ENCODE results near the gene NUDT3. TPM values are rescaled to one million over a fixed set of nuclear protein-coding genes. Genes with fewer than 3 reads are reported as not detected.
"Not testable (repeated sequence)": the region's sequence is repeated elsewhere in the genome, so short reads cannot be mapped to it uniquely, and the experiment has no call there.

Gene NUDT3
- total RNA-seq, 1 experiment from 2014 or later = 25.2 TPM

DNA sequence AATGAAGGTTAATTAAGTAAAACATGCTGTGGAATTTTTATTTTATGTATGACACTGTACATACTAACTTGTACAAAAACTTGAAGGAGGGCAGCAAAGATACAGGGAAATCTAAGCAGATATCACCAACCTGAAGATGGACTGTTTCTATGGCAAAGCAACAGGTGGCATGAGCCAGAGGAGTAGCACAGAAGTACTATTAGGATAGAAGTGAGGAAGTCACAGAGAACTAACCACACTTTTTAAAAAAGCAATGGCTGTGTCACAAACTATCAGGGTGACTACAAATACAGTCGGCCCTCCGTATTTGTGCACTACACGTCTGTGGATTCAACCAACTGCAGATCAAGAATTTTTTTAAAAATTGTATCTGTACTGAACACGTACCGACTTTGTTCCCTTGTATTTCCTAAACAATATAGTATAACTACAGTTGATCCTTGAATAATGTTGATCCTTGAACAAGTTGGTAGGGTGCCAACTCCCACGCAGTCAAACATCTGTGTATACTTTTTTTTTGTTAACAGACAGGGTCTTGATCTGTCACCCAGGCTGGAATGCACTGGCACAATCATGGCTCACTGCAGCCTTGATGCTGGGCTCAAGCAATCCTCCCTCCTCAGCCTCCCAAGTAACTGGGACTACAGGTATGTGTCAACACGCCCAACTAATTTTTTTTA lies 61.0 kb downstream of the NUDT3 start:
- Histone ChIP-seq H3K27ac (ENCODE audit: low read depth, low read length) (no peak overlapping the region), H3K4me2 (ENCODE audit: low read length) (no peak overlapping the region), H3K4me1 (ENCODE audit: control insufficient read depth in 1 of 2, insufficient read depth in 2 of 2, low read length in 2 of 2) (peaks cover 0 to 4% of the 10 kb centered on the region in 2 experiments; a peak in 2 of 4 replicates), H3K79me2 (ENCODE audit: insufficient read depth, low read length) (peaks cover 13% of the 10 kb centered on the region), H3K9ac (ENCODE audit: low read length) (no peak overlapping the region), H3K27me3 (ENCODE audit: insufficient read depth, low read length) (no peaks in the 10 kb centered on the region), H3K36me3 (ENCODE audit: control insufficient read depth in 1 of 2, insufficient read depth in 2 of 2, low read length in 2 of 2) (0 out of 4 replicates have a peak, but pooled peaks cover 0 to 7% of the 10 kb centered on the region in 2 experiments), H4K20me1 (ENCODE audit: insufficient read depth) (no peaks in the 10 kb centered on the region; the same call in 1 of the 2 replicates), H3K9me2 (ENCODE audit: insufficient read depth) (no peaks in the 10 kb centered on the region), H3K9me3 (ENCODE audit: control insufficient read depth in 1 of 2, insufficient read depth in 1 of 2, low read depth in 1 of 2, low read length in 2 of 2) (no peaks in the 10 kb centered on the region), H3K4me3 (replicated peaks in 1 of 2; ENCODE audit: low read depth in 1 of 2, low read length in 2 of 2) (no peak overlapping the region), H2AFZ (ENCODE audit: low read depth, low read length, poor library complexity, severe bottlenecking) (no peak overlapping the region)
- DNase-seq (ENCODE audit: low read depth, low spot score) (no peak), ATAC-seq (no peak)
- ChIA-PET CTCF (no interaction called here), RAD21 (ENCODE audit: low non-redundant PET in 1 of 2, low total read pairs in 2 of 2, uncharacterized antibody in 2 of 2, unreplicated experiment in 2 of 2) (no interaction called here), POLR2A (no interaction called here)
- no peak for TF ChIP-seq EGR1 (IDR thresholded peaks at IDR 0.05; ENCODE audit: low read depth)
- TF ChIP-seq, protein P1, sequence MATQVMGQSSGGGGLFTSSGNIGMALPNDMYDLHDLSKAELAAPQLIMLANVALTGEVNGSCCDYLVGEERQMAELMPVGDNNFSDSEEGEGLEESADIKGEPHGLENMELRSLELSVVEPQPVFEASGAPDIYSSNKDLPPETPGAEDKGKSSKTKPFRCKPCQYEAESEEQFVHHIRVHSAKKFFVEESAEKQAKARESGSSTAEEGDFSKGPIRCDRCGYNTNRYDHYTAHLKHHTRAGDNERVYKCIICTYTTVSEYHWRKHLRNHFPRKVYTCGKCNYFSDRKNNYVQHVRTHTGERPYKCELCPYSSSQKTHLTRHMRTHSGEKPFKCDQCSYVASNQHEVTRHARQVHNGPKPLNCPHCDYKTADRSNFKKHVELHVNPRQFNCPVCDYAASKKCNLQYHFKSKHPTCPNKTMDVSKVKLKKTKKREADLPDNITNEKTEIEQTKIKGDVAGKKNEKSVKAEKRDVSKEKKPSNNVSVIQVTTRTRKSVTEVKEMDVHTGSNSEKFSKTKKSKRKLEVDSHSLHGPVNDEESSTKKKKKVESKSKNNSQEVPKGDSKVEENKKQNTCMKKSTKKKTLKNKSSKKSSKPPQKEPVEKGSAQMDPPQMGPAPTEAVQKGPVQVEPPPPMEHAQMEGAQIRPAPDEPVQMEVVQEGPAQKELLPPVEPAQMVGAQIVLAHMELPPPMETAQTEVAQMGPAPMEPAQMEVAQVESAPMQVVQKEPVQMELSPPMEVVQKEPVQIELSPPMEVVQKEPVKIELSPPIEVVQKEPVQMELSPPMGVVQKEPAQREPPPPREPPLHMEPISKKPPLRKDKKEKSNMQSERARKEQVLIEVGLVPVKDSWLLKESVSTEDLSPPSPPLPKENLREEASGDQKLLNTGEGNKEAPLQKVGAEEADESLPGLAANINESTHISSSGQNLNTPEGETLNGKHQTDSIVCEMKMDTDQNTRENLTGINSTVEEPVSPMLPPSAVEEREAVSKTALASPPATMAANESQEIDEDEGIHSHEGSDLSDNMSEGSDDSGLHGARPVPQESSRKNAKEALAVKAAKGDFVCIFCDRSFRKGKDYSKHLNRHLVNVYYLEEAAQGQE (IDR thresholded peaks at IDR 0.05; ENCODE audit: low read depth) = no peak
- no peak for TF ChIP-seq ZFX (IDR thresholded peaks at IDR 0.05)
- no peak for TF ChIP-seq SP1 (IDR thresholded peaks at IDR 0.05; ENCODE audit: low read depth)
- no peak for TF ChIP-seq POLR2AphosphoS5 (IDR thresholded peaks at IDR 0.05; ENCODE audit: low read depth, low read length)
- TF ChIP-seq SRF (IDR thresholded peaks at IDR 0.05; ENCODE audit: low read depth) = no peak
- no peak for TF ChIP-seq FOSL1 (IDR thresholded peaks at IDR 0.05; ENCODE audit: low read depth)
- no peak for TF ChIP-seq RAD21 (IDR thresholded peaks at IDR 0.05; ENCODE audit: low read depth)
- TF ChIP-seq, protein P2, sequence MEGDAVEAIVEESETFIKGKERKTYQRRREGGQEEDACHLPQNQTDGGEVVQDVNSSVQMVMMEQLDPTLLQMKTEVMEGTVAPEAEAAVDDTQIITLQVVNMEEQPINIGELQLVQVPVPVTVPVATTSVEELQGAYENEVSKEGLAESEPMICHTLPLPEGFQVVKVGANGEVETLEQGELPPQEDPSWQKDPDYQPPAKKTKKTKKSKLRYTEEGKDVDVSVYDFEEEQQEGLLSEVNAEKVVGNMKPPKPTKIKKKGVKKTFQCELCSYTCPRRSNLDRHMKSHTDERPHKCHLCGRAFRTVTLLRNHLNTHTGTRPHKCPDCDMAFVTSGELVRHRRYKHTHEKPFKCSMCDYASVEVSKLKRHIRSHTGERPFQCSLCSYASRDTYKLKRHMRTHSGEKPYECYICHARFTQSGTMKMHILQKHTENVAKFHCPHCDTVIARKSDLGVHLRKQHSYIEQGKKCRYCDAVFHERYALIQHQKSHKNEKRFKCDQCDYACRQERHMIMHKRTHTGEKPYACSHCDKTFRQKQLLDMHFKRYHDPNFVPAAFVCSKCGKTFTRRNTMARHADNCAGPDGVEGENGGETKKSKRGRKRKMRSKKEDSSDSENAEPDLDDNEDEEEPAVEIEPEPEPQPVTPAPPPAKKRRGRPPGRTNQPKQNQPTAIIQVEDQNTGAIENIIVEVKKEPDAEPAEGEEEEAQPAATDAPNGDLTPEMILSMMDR (IDR thresholded peaks at IDR 0.05 in 2 of 3, conservative IDR thresholded peaks at IDR 0.05 in 1 of 3; ENCODE audit: borderline replicate concordance in 1 of 3, insufficient read depth in 1 of 3, low read depth in 2 of 3, low read length in 2 of 3) = no peak
- TF ChIP-seq, protein P3, sequence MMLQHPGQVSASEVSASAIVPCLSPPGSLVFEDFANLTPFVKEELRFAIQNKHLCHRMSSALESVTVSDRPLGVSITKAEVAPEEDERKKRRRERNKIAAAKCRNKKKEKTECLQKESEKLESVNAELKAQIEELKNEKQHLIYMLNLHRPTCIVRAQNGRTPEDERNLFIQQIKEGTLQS (IDR thresholded peaks at IDR 0.05) = no peak
- TF ChIP-seq ELF1 (IDR thresholded peaks at IDR 0.05; ENCODE audit: borderline replicate concordance, low read depth) = no peak
- TF ChIP-seq TCF7L2 (IDR thresholded peaks at IDR 0.05; ENCODE audit: borderline replicate concordance, extremely low read depth, insufficient read depth, insufficient read length) = no peak
- TF ChIP-seq YY1 (IDR thresholded peaks at IDR 0.05; ENCODE audit: extremely low read depth, insufficient replicate concordance, low read depth, low read length) = no peak
- BruUV-seq (replicated peaks) = no TSS peak
- intact Hi-C loops (cut with micrococcal nuclease) = no loop called here

DNA sequence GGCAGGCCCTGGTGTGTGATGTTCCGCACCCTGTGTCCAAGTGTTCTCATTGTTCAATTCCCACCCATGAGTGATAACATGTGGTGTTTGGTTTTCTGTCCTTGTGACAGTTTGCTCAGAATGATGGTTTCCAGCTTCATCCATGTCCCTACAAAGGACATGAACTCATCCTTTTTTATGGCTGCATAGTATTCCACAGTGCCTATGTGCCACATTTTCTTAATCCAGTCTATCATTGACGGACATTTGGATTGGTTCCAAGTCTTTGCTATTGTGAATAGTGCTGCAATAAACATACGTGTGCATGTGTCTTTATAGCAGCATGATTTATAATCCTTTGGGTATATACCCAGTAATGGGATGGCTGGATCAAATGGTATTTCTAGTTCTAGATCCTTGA lies 62.7 kb downstream of the NUDT3 start:
- BruUV-seq (replicated peaks); H3K36me3 ChIP-seq (ENCODE audit: control insufficient read depth in 1 of 2, insufficient read depth in 2 of 2, low read length in 2 of 2); H4K20me1 ChIP-seq (ENCODE audit: insufficient read depth); H3K9ac ChIP-seq (ENCODE audit: low read length); H2AFZ ChIP-seq (ENCODE audit: low read depth, low read length, poor library complexity, severe bottlenecking); DNase-seq (ENCODE audit: low read depth, low spot score); H3K4me3 ChIP-seq (replicated peaks in 1 of 2; ENCODE audit: low read depth in 1 of 2, low read length in 2 of 2); H3K27ac ChIP-seq (ENCODE audit: low read depth, low read length); H3K4me2 ChIP-seq (ENCODE audit: low read length); H3K27me3 ChIP-seq (ENCODE audit: insufficient read depth, low read length); intact Hi-C loops (cut with micrococcal nuclease); CTCF ChIA-PET; H3K9me2 ChIP-seq (ENCODE audit: insufficient read depth); POLR2A ChIA-PET; H3K9me3 ChIP-seq (ENCODE audit: control insufficient read depth in 1 of 2, insufficient read depth in 1 of 2, low read depth in 1 of 2, low read length in 2 of 2); ATAC-seq; RAD21 ChIA-PET (ENCODE audit: low non-redundant PET in 1 of 2, low total read pairs in 2 of 2, uncharacterized antibody in 2 of 2, unreplicated experiment in 2 of 2); H3K4me1 ChIP-seq (ENCODE audit: control insufficient read depth in 1 of 2, insufficient read depth in 2 of 2, low read length in 2 of 2): not testable (repeated sequence)
- H3K79me2 ChIP-seq (ENCODE audit: insufficient read depth, low read length) = peaks cover 24% of the 10 kb centered on the region

All from HCT116 (cell line).